ENCODE measurements around the gene ABCA3.

The ABCA3 gene

DNA sequence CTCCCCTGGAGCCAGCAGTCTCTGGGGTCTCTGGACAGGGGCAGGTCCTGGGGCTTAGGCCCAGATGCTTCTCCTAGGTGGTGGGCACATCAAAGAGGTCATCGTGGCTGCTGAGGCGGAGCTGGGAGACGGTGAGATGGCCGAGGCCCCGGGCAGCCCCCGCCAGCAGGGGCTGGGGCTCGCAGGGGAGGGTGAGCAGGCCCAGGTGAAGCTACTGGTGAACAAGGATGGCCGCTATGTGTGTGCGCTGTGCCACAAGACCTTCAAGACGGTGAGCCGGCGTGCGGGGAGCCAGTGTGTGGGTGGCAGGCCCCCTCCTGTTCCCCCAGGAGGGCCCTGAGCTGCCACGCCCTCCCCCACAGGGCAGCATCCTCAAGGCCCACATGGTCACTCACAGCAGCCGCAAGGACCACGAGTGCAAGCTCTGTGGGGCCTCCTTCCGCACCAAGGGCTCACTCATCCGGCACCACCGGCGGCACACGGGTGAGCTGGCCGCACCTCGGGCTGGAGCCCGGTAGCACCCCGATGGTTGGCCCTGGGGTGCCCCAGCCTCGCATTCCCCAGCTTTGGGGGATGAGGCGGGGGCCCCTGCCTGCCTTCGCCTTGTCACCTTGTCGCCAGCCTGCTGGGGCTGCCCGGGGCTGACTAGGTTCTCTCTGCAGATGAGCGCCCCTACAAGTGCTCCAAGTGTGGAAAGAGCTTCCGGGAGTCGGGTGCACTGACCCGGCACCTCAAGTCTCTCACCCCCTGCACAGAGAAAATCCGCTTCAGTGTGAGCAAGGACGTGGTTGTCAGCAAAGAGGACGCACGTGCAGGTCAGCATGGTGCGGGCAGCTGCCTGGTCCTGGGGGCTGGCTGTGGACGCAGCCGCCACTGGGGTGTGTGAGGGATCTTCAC lies 108.2 kb downstream of the ABCA3 start:
- no peak for DNase-seq

DNA sequence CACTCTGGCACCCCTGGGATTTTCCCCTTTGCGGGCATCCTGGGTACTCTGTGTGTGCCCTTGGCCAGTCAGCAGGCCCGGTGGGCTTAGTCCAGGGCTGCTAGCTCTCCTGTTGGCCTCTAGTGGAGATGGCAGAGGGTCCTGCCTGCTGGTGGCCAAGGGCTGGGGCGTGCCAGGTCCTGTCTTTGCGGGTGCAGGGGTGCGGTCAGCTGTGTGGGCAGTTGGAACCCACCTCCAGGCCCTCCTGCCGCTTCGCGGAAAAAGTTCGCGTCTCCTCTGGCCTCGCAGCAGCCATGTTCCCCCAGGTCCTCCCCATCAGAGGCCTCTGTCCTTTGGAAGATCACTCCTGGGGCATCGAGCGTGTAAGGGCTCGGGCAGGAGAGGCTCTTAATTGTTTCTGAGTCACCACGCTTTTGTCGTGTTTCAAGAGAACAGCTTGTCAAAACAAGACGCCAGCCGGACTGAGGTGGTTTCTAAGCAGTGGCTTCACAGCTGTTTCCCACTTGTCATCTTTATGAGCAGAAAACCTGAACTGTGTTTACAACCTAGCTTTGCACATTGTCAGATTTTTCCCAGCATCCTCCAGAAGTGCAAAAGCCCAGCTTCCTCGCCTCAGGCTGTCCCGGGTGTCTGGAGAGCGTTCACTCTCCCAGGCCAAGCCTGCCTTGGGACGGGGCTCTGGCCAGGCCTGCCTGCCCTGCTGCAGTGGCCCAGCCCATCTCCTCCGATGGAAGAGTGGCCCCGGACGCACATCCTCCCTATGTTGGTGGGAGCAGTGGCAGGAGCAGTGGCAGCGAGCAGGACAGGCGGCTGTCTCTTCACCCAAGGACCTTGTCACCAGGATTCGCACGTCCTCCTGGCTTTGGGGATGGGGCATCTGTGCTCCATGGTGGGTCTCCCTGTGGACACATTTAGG lies 109.3 kb downstream of the ABCA3 start:
- DNase-seq = no peak

DNA sequence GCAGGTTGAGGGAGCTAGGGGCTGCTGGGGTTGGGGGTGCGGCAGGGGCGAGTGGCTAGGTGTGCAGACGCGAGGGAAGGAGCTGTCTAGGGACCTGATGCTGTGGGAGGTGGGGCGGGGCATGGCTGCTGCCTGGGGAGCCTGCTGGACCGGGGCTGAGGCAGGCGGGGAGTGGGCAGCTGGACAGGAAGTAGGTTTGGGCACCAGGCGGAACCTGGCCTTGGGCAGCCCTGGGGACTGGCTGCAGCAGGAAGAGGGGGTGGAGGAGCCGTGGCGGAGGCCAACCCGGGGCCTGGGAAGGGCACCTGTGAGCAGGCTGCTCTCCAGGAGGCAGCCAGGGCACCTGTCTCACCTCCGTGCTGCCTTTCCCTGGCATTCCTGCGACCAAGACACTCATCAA lies 110.2 kb downstream of the ABCA3 start:
- no peak for DNase-seq

DNA sequence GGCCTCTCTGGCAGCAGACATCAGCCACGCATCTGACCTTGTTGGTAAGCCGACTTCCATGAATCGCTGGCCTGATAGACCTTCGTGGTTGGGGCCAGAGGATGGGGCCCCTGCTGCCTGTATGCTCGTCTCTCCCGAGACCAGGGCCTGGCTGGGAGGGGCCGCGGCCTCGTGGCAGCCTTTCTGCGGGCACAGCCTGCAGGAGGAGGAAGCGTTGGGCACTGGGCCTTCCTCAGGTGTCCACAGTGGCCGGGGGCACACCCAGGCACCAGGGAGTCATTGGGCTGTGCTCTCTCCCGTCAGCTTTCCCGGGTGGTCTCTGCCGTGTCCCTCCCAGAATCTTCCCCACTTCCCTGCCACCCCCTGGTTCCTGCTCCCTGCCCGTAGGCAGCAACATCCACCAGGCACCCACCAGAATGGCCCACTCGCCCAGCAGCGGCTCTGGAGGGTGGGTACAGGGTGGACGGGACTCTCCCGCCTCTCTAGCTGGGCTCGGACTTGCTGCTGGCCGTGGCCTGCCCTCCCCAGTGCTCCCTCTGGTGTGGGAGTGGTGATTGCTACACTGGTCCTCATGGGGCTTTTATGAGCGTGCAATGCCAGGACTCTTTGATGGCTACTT lies 110.8 kb downstream of the ABCA3 start:
- DNase-seq = no peak

DNA sequence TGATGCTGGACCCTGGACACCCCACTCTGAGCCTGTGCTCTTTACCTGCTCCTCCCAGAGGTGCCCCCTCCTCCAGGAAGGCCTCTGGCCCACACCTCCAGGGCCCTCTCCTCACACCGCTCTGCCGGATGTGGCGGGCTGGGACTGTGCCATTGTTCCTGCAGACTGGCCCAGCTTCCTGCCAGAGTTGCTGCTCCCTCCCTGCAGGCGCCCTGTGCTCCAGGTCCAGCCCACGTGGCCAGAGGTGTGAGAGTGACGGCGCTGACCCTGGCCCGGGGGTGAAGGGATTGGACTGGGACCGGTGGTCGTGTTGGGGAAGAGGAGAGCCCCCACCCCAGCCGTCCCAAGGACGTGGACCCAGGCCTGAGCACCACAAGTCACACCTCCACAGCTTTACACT lies 111.4 kb downstream of the ABCA3 start:
- DNase-seq = no peak

DNA sequence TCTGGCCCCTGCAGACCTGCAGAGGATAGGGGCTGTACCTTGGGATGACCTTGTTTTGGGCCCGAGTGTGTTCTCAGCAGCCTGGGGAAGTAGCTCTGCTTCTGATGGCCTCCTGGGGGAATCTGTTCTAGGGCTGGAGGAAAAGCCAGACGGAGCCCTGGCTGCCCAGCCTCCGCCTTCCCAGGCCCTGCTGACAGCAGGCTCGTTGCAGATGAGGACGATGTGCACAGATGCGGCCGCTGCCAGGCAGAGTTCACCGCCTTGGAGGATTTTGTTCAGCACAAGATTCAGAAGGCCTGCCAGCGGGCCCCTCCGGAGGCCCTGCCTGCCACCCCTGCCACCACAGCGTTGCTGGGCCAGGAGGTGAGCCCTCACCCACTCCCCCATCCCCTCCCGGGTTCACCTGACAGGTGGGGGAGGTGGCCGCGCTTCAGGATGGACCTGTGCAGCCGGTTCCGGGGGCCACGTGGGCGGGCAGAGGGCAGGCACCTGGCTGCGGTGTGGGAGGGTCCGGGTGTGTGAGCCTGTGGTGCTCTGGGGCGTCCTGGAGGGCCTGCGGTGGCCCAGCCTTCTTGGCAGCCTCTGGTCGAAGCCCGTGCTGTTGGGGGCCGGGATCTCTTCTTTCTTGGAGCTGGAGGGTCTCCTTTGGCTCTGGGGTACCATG lies 112.2 kb downstream of the ABCA3 start:
- DNase-seq = no peak

DNA sequence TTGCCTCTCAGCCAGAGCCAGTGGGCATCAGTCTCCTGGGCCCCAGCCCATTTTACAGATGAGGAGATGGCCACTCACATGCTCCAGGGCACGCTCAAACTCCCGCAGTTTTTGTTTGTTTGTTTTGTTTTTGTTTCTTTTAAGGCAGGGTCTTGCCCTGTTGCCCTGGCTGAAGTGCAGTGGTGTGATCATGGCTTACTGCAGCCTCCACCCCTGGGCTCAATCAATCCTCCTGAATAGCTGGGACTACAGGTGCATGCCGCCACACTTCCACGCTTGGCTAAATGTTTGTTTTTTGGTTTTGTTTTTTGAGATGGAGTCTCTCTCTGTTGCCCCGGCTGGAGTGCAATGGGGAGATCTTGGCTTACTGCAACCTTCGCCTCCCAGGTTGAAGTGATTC lies 113.6 kb downstream of the ABCA3 start:
- DNase-seq = no peak

DNA sequence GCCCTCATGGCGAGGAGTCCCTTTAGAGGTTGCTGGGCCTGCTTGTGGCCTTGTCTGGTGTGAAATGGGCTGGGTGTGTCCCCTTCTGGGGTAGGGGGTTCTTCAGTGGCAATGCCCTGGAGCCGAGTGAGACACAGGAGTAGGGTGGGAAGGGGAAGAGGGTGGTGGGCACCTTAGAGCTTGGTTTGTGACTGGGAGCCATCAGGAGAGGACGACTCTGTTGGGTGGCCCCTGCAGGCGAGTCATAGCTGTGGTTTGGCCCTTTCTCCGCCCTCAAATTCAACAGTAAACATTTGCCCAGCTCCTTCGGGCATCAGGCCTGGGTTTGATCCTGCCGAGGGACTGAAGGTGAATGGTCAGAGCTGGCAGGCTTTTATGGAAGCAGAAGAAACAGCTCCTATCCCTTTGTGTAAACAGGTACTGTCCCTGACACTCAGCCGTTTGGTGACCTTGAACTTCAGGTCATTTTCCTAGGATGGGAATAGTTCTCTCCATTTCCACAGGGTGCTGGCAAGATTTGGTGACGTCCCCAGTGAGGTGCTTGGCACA lies 114.2 kb downstream of the ABCA3 start:
- peak; percentile 52 for DNase-seq
